ENCODE measurements around the gene DHRSX.
"Not testable (repeated sequence)": the region's sequence is repeated elsewhere in the genome, so short reads cannot be mapped to it uniquely, and the experiment has no call there.

The DHRSX gene

DNA sequence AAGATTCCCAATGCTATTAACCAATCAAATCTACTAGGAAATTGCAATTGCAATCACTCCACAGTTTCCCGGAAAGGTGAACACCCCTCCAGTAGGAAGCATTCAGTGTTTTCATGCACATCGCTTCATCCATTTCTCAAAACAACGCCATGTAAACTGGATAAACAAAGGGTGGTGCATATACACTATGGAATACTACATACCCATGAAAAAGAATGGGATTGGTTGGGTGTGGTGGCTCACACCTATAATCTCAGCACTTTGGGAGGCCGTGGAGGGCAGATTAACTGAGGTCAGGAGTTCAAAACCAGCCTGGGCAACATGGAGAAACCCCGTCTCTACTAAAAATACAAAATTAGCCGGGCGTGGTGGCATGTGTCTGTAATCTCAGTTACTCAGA lies 29.1 kb downstream of the DHRSX start:
- DNase-seq = no peak

DNA sequence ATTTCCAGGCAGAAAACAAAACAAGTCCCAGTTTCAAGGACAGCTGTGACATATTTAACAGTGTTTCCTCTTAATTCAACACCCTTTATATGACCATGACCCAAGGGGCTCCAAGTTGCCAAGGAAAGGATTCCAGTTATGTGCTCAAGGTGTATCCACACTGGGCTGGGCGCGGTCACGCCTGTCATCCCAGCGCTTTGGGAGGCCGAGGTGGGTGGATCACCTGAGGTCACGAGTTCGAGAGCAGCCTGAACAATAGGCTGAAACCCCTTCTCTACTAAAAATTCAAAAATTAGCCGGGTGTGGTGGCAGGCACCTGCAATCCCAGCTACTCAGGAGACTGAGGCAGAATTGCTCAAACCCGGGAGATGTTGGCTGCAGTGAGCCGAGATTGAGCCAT lies 29.6 kb downstream of the DHRSX start:
- DNase-seq = not testable (repeated sequence)

DNA sequence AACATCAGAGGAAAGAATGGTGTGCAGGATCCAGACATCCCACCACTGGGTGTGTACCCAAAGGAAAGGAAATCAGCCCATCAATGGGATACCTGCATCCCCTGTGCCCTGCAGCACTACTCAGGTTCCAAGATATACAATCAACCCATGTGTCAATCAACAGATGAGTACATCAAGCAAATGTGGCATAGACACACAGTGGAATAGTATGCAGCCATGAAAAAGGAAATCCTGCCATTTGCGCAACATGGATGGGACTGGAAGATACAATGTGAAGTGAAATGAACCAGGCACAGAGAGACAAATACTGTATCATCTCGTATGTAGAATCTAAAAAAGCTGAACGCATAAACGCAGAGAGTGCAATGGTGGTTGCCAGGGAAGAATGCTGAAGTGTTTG lies 30.9 kb downstream of the DHRSX start:
- not testable (repeated sequence) for DNase-seq

DNA sequence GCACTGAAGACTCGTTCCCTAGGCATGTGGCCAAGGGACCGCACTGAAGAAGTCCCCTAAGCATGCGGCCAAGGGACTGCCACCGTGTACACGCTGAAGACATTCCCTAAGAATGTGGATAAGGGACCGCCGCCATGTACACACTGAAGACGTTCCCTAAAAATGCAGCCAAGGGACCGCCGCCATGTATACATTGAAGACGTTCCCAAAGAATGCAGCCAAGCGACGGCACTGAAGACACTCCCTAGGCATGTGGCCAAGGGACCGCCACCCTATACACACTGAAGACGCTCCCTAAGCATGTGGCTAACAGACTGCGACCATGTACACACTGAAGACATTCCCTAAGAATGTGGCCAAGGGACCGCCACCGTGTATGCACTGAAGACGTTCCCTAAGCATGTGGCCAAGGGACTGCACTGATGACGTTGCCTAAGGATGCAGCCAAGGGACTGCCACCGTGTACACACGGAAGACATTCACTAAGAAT lies 31.5 kb downstream of the DHRSX start:
- DNase-seq = no peak

DNA sequence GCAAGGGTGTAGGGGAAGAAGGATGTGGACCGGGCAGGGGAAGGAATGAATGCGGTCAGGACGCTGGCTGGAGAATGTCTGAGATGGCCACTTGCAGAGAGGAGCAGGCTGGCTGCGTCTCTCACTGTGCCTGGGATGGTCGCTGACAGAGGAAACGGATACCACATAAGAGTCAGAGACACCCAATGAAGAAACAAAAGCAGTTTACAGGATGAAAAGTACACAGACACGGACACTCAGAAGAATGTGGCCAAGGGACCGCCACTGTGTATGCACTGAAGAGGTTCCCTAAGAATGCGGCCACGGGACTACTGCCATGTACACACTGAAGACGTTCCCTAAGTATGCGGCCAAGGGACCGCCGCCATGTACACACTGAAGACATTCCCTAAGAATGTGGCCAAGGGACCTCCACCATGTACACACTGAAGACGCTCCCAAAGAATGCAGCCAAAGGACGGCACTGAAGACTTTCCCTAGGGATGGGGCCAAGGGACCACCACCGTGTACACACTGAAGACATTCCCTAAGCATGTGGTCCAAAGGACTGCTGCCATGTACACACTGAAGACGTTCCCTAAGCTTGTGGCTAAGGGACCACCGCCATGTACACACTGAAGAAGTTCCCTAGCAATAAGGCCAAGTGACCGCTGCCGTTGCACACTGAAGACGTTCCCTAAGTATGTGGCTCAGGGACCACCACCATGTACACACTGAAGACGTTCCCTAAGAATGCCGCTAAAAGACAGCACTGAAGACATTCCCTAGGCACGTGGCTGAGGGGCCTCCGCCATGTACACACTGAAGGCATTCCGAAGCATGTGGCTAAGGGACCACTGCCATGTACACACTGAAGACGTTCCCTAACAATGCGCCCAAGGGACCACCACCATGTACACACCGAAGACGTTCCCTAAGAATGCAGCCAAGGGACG lies 32.2 kb downstream of the DHRSX start:
- no peak for DNase-seq

DNA sequence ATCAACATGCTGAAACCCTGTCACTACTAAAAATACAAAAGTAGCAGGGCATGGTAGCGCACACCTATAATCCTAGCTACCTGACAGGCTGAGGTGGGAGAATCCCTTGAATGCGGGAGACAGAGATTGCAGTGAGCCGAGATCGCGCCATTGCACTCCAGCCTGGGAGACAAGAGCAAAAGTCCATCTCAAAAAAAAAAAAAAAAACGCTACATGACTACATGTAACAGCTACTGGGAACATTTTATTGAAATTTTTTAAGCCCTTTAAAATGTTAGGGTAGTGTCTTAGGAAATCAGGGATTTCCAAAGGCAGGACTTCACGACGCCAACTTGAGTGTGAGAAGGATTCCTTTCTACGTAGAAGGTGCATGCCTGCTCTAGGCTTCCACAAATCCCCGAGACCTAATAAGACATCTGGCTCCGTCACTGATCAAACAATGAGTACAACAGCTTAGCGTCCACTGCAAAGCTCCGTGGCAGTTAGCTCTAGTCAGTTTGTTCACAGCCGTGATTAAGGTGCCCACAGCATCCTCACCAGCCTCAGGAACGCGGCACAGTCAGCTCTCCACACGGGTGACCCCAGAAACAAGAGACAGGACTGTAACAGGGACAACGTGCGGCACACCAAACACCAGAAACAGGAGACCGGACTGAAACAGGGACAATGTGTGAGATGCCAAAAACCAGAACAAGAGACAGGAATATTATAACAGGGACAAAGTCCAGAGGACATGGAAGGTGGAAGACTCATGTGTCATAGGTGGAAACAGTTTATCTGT lies 33.7 kb downstream of the DHRSX start:
- DNase-seq = no peak

DNA sequence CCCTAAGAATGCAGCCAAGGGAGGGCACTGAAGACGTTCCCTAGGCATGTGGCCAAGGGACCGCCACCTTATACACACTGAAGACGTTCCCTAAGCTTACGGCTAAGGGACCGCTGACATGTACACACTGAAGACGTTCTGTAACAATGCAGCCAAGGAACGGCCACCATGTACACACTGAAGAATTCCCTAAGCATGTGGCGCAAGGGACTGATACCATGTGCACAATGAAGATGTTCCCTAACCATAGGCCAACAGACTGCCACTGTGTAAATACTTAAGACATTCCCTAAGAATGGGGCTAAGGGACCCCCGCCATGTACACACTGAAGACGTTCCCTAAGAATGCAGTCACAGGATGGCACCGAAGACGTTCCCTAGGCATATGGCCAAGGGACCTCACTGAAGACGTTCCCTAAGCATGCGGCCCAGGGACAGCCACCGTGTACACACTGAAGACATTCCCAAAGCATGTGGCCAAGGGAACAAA lies 36.1 kb downstream of the DHRSX start:
- DNase-seq = no peak

DNA sequence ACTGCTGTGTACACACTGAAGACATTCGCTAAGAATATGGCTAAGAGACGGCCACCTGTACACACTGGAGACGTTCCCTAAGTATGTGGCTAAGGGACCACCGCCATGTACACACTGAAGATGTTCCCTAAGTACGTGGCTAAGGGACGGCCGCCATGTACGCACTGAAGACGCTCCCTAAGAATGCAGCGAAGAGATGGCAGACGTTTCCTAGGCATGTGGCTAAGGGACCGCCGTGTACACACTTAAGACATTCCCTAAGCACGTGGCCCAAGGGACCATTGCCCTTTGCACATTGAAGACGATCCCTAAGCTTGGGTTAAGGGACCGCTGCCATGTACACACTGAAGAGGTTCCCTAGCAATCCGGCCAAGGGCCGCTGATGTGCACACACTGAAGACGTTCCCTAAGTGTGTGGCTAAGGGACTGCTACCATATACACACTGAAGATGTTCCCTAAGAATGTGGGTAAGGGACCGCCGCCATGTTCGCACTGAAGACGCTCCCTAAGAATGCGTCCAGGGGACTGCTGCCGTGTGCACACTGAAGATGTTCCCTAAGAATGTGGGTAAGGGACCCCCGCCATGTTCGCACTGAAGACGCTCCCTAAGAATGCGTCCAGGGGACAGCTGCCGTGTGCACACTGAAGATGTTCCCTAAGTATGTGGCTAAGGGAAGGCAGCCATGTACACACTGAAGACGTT lies 36.7 kb downstream of the DHRSX start:
- no peak for DNase-seq

DNA sequence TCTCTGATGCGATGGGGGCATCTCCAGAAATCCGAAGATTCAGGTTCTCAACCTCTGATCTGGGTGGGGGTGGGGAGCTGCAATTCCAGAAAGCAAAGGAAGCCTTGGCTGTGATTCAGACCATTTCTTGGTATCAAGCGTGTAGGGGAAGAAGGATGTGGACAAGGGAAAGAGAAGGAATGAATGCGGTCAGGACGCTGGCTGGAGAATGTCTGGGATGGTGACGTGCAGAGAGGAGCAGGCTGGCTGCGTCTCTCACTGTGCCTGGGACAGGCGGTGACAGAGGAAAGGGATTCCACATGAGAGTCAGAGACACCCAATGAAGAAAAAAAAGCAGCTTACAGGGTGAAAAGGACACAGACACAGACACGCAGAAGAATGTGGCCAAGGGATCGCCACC lies 37.3 kb downstream of the DHRSX start:
- DNase-seq = not testable (repeated sequence)

DNA sequence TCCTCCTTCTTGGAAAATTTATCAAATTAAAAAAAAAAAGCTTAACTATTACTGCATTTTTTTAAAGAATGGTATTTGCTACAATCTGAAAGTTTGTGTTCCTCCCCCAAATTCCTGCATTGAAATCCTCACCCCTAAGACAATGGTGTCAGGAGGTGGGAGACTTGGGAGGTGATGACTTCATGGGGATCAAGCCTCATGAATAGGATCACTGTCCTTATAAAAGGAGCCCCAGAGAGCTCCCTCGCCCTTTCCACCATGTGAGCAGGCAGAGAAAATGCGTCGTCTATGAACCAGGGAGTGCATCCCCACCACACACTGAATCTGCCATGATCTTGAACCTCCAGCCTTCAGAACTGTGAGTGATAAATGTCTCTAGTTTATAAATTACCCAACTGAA lies 38.0 kb downstream of the DHRSX start:
- no peak for DNase-seq

DNA sequence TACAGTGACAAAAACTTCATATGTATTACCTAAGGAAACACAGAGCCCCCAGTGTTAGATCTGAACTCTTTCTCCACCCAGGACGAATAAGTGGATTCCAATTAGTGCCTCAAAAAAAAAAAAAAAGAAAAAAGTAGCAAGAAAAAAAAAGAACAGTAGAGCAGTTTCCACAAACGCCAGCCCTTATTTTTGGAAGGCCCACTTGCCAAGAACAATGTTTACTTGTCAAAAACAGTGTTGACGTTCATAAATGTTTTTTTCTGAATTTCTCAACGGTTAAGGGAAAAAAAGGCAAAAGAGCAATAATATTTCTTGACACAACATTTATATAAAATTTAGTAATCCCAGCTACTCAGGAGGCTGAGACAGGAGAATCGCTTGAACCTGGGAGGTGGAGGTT lies 38.7 kb downstream of the DHRSX start:
- DNase-seq = no peak

DNA sequence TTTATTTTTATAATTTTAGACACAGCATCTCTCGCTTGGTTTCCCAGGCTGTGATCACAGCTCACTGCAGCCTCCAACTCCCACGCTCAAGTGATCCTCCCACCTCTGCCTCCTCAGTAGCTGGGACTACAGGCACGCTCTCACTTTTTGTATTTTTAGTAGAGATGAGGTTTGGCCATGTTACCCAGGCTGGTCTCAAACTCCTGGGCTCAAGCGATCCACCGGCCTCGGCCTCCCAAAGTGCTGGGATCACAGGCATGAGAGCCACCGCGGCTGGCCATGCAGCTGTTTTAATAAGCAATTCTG lies 39.1 kb downstream of the DHRSX start:
- no peak for DNase-seq

DNA sequence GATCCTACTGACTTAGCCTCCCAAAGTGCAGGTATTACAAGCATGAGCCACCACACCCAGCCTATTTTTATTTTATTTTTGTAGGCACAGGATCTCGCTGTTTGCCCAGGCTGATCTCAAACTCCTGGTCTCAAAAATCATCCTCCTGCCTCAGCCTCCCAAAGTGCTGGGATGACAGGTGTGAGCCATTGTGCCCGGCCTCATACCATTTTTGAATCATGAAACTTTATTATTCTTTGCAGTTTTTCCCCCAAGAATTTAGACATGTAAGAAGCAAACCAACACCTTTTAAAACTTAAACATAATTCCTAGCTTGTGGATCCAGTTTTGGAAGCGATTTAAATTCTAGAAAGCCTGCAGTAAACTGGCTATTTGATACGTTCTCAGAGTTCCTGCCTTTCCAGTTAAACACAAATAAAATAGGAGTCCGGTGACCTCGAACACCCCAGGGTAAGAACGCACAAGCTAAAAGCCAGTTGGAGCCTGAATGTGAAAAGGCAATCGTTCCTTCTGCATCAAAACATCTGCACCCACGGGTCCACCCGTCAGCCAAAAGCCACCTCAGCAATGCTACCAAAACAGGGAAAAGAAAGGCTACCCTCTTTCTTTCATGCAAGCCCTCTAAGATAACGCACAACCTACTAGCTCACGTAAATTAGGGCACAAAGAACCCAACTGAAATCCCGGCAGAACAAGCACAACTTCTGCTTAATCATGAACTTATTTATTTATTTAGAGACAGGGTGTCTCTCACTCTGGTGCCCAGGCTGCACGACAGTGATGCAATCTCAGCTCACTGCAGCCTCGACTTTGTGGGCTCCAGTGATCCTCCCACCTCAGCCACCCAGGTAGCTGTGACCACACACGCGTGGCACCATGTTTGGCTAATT lies 39.7 kb downstream of the DHRSX start:
- DNase-seq = not testable (repeated sequence)

DNA sequence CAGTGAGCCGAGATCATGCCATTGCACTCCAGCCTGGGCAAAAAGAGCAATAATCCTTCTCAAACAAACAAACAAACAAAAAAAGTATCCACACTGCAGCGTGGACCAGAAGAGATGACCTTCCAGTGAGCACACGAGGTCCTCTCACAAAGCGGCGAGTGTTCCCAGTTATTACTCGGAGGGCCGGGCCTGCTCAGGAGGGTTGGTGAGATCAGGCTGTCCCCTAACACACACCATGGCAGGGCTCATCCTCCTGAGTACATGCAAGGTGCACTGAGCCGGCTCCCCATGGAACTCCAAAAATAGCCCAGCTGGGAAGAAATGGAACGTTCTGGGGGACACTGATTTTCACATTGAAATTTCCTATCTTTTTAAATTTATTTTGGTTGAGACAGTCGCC lies 40.7 kb downstream of the DHRSX start:
- not testable (repeated sequence) for DNase-seq

DNA sequence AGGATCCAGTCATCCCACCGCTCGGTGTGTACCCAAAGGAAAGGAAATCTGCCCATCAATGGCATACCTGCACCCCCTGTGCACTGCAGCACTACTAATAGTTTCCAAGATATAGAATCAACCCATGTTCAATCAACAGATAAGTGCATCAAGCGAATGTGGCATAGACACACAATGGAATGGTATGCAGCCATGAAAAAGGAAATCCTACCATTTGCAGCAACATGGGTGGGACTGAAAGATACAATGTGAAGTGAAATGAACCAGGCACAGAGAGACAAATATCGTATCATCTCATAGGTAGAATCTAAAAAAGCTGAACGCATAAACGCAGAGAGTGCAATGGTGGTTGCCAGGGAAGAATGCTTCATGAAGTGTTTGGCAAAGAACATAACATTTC lies 42.5 kb downstream of the DHRSX start:
- DNase-seq = no peak

DNA sequence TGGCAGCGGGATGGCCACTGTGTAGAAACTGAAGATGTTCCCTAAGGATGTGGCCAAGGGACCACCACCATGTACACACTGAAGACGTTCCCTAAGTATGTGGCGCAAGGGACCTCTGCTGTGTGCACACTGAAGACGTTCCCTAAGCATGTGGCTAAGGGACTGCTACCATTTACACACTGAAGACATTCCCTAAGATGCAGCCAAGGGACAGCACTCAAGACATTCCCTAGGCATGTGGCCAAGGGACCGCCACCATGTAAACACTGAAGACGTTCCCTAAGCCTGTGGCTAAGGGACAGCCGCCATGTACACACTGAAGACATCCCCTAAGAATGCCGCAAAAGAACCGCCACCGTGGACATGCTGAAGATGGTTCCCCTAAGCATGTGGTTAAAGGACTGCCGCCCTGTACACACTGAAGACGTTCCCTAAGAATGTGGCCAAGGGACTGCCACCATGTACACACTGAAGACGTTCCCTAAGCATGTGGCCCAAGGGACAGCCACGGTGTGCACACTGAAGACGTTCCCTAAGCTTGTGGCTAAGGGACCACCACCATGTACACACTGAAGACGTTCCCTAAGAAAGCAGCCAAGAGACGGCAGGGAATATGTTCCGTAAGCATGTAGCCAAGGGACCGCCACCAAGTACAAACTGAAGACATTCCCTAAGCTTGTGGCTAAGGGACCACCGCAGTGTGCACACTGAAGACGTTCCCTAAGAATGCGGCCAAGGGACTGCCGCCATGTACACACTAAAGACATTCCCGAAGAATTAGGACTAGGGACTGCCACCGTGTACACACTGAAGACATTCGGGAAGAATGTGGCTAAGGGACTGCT lies 43.3 kb downstream of the DHRSX start:
- no peak for DNase-seq

DNA sequence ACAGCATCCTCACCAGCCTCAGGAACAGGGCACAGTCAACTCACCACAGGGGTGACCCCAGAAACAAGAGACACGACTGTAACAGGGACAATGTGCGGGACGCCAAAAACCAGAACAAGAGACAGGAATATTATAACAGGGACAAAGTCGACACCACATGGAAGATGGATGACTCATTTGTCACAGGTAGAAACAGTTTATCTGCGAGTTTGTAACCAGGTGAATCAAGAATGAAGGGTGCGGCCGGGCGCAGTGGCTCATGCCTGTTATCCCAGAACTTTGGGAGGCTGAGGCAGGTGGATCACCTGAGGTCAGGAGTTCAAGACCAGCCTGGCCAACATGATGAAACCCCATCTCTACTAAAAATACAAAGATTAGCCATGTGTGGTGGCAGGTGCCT lies 44.7 kb downstream of the DHRSX start:
- not testable (repeated sequence) for DNase-seq

DNA sequence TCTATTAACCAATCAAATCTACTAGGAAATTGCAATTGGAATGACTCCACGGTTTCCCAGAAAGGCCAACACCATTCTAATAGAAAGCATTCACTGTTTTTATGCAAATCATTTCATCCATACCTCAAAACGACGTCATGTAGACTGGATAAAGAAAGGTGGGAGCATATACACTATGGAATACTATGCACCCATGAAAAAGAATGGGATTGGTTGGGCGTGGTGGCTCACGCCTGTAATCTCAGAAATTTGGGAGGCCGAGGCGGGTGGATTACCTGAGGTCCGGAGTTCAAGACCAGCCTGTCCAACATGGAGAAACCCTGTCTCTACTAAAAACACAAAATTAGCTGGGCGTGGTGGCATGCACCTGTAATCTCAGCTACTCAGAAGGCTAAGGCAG lies 46.2 kb downstream of the DHRSX start:
- DNase-seq = not testable (repeated sequence)

DNA sequence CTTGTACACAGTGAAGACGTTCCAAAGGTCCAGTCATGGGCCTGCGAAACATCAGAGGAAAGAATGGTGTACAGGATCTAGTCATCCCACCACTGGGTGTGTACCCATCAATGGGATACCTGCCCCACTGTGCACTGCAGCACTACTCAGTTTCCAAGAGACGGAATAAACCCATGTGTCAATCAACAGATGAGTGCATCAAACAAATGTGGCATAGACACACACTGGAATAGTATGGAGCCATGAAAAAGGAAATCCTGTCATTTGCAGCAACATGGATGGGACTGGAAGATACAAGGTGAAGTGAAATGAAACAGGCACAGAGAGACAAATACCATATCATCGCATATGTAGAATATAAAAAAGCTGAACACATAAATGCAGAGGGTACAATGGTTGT lies 48.0 kb downstream of the DHRSX start:
- no peak for DNase-seq

DNA sequence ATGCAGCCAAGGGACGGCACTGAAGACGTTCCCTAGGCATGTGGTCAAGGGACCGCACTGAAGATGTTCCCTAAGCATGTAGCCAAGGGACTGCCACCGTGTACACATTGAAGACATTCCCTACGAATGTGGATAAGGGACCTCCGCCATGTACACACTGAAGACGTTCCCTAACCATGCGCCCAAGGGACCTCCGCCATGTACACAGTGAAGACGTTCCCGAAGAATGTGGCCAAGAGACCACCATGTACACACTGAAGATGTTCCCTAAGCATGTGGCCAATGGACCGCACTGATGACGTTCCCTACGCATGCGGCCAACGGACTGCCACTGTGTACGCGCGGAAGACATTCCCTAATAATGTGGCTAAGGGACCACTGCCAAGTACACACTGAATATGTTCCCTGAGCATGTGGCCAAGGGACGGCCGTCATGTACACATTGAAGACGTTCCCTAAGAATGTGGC lies 48.4 kb downstream of the DHRSX start:
- DNase-seq = no peak

Measured in stimulated activated CD8-positive, alpha-beta memory T cell treated with anti-CD3 and anti-CD28 coated beads, Interleukin-4, amount 100 ng/mL, for 48 hours (primary cell).